NCI-H226 (cell line): ENCODE measurements around the gene EVL.

Experiments used
- DNase-seq: peaks from one replicate; pipeline ENCODE4 v3.0.0-alpha.2; 2015

Gene EVL

GRCh38 chr14:100088226-100088625, 23.0 kb downstream of the EVL start:
- DNase-seq: no peak

GRCh38 chr14:100091386-100091785, 26.2 kb downstream of the EVL start:
- no peak for DNase-seq

DNA sequence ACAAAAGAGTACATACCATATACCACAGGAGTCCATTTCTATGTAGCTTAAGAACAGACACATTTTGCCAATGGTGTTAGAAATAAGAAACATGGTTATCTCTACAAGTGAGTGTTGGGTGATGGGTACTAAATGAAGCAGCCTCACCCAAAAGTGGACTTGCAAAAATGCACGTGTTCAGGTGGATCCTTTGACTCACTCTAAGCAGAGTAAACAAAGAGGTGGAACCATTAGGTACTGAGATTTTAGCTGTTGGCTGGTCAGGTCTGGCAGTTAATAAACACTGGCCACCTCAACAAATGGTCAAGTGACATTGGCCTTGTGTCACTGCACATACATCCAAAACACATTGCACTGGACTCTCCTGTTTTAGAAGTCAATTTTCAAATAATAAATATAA, 27.6 kb downstream of the EVL start:
- no peak for DNase-seq

- DNase-seq: no peak
Observed at GRCh38 chr14:100093319-100093718, 28.1 kb downstream of the EVL start.

DNA sequence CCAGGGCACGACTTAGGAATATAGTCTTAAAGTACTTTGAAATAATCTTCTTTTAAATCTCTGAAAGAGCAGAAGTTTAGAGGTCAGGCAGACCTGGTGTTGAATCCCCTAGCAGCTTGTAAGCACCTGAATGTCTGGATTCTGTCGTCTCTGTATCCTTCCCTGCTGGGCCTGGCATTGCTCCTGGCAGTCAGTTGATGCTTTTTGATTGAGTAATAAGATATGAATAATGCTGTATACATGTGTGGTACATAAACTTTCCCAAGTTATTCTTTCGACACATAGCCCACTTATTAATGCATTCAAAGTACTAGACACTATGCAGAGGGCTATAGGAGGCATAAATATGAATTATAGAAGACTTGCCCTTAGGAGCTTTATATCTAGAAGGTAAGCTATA, 31.4 kb downstream of the EVL start:
- peak; percentile 50 for DNase-seq

DNA sequence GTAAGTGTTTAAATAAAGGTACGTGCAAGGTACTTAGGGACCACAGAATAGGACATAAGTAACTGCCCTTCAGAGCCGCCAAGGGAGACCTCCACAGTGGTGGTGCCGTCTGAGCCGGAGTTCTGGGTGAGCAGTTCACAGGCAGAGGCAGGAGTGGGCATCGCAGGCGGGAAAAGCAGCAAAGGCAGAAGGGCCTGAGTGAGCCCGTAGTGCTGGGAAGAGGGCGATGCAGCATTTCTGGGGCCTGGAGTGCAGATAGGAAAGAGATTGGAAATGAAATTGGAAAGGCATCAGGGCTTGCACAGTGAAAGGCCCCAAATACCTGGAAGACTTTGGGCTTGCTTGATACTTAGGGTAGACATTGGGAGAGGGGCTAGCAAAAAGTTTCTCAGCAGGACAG, 32.9 kb downstream of the EVL start:
- DNase-seq: no peak

DNA sequence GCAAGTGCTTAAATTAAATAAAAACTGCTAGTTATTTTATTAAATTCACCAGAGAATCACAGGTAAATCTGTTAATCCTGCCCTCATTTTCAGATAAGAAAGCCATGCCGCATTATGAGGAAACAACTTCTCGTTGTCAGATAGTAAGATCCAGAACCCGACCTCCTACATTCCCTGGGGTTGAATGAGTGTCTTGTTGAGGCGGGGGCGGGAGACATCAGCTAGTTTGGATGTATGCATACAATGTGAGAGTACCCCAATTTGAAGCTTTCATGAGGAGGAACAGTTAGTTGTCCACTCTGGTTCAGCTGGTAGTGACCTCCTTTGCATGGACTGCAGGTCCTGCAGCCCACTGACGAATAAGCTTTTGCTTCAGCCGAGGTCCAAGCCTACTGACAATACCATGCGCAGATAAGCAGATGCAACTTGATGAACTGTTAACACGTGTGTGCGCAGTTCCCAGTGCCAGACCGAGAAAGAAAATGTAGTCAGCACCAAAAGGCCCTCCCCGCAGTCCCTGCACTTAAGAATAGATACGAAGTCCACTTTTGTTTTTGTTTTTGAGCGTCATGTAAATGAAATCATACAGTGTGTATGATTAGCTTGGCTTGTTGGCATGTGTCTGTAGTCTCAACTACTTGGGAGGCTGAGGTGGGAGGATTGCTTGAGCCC, 34.9 kb downstream of the EVL start:
- no peak for DNase-seq

DNA sequence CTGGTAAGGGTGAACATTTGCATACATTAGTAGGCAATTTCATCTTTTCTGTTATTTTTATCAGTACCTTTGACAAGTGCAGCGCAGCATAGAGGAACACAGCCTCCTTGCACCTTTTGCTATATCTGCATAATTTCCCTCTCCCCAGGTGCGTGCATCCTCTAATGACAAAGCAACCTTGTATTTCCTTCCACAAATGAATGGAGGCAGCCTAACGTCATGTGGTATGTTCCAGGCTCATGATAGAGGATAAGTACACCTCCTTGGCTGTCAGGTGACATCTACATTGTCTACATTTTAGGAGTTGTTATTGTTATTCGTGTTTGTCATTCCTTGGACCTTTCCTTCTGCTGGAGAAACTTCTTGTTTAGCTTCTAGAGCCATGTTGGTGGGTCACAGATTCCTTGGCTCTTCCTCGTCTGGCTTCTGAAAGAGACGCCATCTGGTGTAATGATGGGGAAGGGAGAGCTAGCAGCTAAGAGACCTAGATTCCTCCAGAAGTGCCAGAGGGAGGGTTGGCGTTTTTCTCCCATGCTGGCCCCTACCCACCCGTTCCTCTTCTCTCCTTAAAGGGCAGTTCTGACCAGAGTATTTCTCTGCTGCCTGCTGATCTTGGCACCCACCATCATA, 37.0 kb downstream of the EVL start:
- no peak for DNase-seq

GRCh38 chr14:100103250-100104005, 38.2 kb downstream of the EVL start:
- no peak for DNase-seq

DNA sequence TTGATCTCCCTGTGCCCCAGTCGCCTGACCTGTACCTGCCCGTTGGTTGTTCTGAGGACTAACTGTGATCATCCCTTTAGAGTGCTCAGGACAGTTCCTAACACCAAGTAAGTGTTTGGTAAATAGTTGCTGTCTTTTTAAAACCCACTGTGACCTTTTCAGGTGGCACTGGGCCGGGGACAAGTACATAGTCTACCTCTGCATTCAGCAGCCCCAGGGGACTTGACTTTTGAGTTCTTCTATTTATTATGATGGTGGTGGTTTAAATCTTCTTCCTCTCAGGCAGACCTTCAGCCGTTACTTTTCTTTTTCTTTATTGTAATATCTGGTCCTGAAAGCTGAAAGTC, 38.8 kb downstream of the EVL start:
- no peak for DNase-seq

DNA sequence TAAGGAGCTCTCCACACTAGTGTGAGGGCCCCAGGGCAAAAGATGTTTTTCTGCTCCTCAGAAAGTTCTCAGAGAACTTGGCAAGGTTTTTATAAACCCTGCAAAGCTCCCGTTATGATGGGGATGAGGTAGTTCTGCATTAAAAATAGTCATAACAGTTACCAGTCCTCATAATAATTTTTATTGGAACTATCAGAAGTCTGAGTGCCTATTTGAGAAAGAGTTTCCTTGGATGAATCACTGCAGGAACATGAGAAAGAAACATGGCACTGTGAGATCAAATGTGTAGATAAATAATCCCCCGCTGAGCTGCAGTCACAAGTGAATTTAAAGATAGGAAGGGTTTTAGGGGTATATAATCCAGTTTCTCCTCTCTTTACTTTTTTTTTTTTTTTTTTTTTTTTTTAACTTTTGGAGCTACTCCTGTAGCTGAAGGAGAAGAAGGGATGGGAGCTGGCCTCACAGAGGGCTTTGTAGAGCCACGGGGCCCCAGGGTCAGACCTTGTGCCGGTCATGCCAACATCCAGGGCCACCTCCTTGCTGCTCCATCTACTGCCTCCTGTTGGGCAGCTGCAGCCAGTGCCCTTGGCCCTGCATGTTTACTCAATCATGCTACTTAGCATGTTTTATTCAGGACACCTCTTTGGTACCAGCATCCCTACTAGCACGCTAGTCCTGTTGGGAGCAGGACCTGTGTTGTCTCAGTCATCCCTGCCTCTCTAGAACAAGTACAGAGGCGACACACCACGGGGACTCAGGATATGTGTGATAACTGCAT, 39.5 kb downstream of the EVL start:
- DNase-seq: no peak

- DNase-seq: no peak
Observed at GRCh38 chr14:100105357-100106169, 40.3 kb downstream of the EVL start.

DNA sequence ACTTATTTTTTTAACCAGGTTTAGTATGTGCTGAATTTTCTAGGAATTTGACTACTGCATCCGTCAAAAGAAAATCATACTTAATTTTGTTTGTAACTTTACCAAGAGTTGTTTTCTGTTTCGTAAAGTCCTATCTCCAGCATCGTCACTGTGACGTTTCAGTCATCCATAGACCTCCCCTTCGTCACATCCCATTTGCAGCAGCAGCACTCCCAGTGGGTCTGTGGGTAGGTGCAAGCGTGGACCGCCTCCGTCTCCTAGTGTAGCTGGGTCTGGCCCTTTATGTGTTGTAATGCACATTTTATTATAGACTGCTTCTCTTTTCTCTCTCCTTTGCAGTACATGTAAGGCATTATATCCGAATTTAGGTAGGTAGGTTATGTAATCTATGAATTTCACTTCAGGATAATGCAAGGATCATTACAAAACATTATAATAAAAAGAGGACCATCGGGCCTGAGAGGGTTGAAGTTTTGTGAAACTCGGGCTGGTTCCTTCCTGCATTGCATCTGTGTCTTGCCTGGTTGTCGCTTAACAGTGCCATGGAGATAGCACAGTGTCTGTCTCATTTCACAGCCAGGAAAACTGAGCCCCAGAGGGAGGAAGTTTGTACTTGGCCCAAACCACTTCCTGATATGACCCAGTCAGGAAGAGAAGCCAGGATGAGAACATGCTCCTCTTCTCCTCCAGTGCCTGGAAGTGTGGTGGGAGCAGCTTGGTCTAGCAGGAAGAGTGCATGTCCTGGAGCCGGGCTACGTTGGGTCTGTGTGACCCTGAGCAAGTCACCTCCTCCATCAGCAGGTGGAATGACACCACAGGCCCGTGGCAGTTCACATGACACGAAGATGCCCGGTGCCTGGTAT, 41.3 kb downstream of the EVL start:
- DNase-seq: no peak

GRCh38 chr14:100107236-100107635, 42.0 kb downstream of the EVL start:
- no peak for DNase-seq

DNA sequence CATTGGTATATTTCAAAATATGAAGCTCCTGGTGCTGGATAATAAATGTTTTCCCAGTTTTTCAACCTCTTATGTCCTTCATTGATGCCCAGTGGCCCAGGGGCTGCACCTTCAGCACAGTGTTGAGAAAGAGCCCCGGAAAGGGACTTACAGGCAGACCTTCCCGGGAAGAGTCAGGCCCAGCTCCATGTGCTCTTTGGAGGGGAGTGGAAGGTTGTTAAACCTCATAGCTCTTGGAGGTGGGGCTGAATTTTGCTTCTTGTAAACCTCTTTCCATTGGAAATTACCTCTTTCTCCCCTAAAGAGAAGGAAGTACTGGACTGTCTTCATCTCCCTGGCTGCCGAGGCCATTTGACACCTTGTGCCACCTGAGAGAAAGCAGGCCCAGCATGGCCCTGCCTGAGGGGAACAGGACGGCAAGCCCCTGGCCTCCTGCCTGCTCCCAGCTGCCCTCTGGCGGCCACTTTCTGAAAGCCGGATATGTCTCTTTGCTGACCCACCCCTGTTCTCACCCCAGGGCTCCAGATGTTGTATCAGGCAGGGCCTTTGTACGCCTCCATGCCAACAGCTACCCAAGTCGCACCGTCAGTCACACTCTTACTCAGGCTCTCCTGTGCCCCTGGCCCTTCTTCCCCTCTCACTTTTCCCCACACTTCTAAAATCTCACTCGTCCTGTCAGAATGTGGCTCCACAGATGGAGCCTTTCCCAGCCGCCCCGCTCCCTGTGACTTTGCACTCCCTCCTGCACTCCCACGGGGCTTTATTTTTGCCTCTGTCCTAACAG, 43.0 kb downstream of the EVL start:
- peak; percentile 18 for DNase-seq

DNA sequence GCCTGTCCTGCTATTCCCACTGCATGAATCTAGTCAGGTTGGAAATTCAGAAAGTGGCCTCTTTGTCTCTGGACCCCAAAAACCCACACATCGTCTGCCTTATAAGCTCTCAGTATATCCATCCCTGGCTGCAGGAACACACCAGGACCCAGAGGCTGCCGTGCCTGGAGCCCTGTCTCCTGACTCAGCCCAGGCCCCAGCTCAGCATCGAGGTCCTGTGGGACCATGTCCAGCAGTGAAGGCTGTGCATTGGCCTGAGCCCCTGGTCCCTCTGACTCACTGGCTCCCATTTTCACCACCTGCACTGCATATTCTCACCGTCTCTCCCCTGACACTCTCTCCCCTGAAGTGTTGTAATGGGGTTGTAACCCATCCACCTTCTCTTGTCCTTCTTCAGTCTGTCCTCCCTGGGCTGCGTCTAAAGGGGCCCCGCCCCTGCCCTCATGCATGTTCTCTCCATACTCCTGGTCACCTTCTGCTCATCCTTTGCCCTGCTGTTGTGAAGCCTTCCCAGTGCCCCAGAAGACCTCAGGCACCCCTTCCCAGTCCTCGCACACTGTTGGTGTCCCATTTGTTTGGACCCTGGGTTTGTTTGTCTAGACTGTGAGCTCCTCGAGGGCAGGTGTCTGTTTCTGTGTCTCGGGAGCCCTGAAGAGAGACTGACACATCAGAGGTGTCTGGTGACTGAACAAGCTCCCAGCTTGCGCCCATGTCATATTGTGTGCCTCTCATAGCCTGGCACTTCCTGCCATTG, 43.8 kb downstream of the EVL start:
- no peak for DNase-seq

DNA sequence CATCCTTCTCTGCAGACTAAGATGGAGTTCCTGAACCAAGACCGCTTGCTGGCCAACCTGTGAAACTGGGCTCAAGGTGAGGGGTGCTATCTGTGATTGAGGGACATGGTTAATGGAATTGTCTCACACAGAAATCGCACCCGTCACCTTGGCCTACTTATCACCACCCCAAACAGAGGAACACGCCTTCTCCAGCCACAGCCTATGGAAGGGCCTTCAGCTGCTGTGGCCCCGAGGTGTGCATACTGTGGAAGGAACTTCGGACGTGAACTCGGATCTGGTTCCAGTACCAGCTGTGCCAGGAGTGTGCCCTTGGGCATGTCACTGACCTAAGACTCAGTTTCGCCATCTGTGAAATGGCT, 44.4 kb downstream of the EVL start:
- DNase-seq: no peak

GRCh38 chr14:100110816-100111215, 45.6 kb downstream of the EVL start:
- DNase-seq: no peak

GRCh38 chr14:100111931-100112704, 46.9 kb downstream of the EVL start:
- DNase-seq: no peak
